ENCODE measurements around the gene WRNIP1. TPM values are rescaled to one million over a fixed set of nuclear protein-coding genes. Genes with fewer than 3 reads are reported as not detected.

Gene WRNIP1
- total RNA-seq, 4 donors from 2014 or later, result 66.0 to 75.6 (median 69.9) TPM

- peaks cover 15 to 56% (median 24%) of the 10 kb centered on the region in 3 donors for H3K4me1 ChIP-seq
Observed at GRCh38 chr6:2765896-2766766, 938 bp downstream of the WRNIP1 start.

GRCh38 chr6:2766767-2767656 is 1.8 kb downstream of the WRNIP1 start:
- Histone ChIP-seq H3K9me3 (no peaks in the 10 kb centered on the region), H3K4me3 (peak overlapping the region; percentile 77 to 96 (median 93)), H3K27me3 (no peaks in the 10 kb centered on the region), H3K4me1 (peaks cover 15 to 62% (median 24%) of the 10 kb centered on the region in 3 donors), H3K36me3 (peaks cover 0 to 21% (median 5%) of the 10 kb centered on the region in 3 donors), H3K27ac (peak overlapping the region; percentile 89 to 97 (median 94))
- WGBS, 2 donors, result 2 to 8% methylated on average over 13 of the region's 13 CpGs
- no peak for DNase-seq
- TF ChIP-seq, protein P1, sequence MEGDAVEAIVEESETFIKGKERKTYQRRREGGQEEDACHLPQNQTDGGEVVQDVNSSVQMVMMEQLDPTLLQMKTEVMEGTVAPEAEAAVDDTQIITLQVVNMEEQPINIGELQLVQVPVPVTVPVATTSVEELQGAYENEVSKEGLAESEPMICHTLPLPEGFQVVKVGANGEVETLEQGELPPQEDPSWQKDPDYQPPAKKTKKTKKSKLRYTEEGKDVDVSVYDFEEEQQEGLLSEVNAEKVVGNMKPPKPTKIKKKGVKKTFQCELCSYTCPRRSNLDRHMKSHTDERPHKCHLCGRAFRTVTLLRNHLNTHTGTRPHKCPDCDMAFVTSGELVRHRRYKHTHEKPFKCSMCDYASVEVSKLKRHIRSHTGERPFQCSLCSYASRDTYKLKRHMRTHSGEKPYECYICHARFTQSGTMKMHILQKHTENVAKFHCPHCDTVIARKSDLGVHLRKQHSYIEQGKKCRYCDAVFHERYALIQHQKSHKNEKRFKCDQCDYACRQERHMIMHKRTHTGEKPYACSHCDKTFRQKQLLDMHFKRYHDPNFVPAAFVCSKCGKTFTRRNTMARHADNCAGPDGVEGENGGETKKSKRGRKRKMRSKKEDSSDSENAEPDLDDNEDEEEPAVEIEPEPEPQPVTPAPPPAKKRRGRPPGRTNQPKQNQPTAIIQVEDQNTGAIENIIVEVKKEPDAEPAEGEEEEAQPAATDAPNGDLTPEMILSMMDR (IDR thresholded peaks at IDR 0.05), result peak in 1 of 6 experiments; percentile 29
- no peak for TF ChIP-seq POLR2A (IDR thresholded peaks at IDR 0.05)
- intact Hi-C loops (cut with DNase I), result no loop called here

More at GRCh38 chr6:2765896-2766766, 938 bp downstream of the WRNIP1 start:
- no peaks in the 10 kb centered on the region for H3K9me3 ChIP-seq
- DNase-seq, result no peak
- H3K27ac ChIP-seq, result peak overlapping the region; percentile 89 to 97 (median 94)
- 0% methylated on average over 4 to 11 of the region's 91 CpGs for WGBS, 2 donors
- no peaks in the 10 kb centered on the region for H3K27me3 ChIP-seq
- peaks cover 0 to 12% (median 5%) of the 10 kb centered on the region in 3 donors for H3K36me3 ChIP-seq
- intact Hi-C loops (cut with DNase I), result no loop called here
- H3K4me3 ChIP-seq, result peak overlapping the region; percentile 77 to 96 (median 93)
- TF ChIP-seq, protein P1 (IDR thresholded peaks at IDR 0.05), result no peak
- no peak for TF ChIP-seq POLR2A (IDR thresholded peaks at IDR 0.05)

GRCh38 chr6:2767657-2768524 is 2.7 kb downstream of the WRNIP1 start:
- Histone ChIP-seq H3K27ac (peak overlapping the region in 2 of 4 donors; percentile 36 to 89), H3K4me3 (peak overlapping the region; percentile 77 to 96 (median 93)), H3K27me3 (no peaks in the 10 kb centered on the region), H3K36me3 (peaks cover 0 to 30% (median 5%) of the 10 kb centered on the region in 3 donors), H3K4me1 (peaks cover 15 to 62% (median 24%) of the 10 kb centered on the region in 3 donors), H3K9me3 (no peaks in the 10 kb centered on the region)
- intact Hi-C loops (cut with DNase I), result no loop called here
- 25 to 34% methylated on average over 9 of the region's 9 CpGs for WGBS, 2 donors
- TF ChIP-seq, protein P1 (IDR thresholded peaks at IDR 0.05), result no peak
- no peak for TF ChIP-seq POLR2A (IDR thresholded peaks at IDR 0.05)
- DNase-seq, result no peak

DNA sequence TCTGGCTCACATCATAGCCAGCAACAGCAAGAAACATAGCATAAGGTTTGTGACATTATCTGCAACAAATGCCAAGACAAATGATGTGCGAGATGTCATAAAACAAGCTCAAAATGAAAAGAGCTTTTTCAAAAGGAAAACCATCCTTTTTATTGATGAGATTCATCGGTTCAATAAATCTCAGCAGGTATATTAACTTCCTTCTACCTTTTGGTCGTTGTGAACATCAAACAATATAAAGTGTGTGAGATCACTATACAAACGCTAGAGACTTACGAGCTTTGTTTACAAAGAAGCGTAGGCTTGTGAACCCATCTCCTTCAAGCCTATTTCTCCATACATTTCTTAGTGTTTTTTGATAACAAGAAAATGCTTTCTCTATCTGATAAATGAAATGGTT is 3.5 kb downstream of the WRNIP1 start:
- H3K4me3 ChIP-seq, result peak overlapping the region in 2 of 4 donors; percentile 92 to 96
- 40 to 41% methylated on average over 6 of the region's 6 CpGs for WGBS, 2 donors

More for the DNA sequence above, 3.5 kb downstream of the WRNIP1 start:
- Histone ChIP-seq H3K4me1 (peaks cover 15 to 62% (median 24%) of the 10 kb centered on the region in 3 donors), H3K36me3 (peaks cover 0 to 38% (median 5%) of the 10 kb centered on the region in 3 donors), H3K9me3 (no peaks in the 10 kb centered on the region), H3K27me3 (no peaks in the 10 kb centered on the region), H3K27ac (no peak overlapping the region)
- no peak for TF ChIP-seq POLR2A (IDR thresholded peaks at IDR 0.05)
- TF ChIP-seq, protein P1 (IDR thresholded peaks at IDR 0.05), result no peak
- no peak for DNase-seq
- intact Hi-C loops (cut with DNase I), result no loop called here

Data from esophagus squamous epithelium (tissue), 5 donors.